HG02623 (cell line): ENCODE measurements around the gene RASA2.
"Not testable (repeated sequence)": the region's sequence is repeated elsewhere in the genome, so short reads cannot be mapped to it uniquely, and the experiment has no call there.

Experiments used
- ATAC-seq: cut with Tn5 transposase; IDR thresholded peaks from one replicate; pipeline ENCODE4 v1.9.1; 2021; ENCODE audit warnings: moderate library complexity; ENCODE audit not compliant: unreplicated experiment

The RASA2 gene

GRCh38 chr3:141575879-141576743 lies 89.3 kb downstream of the RASA2 start:
- no peak for ATAC-seq

- no peak for ATAC-seq
Observed at GRCh38 chr3:141576744-141577052, 89.9 kb downstream of the RASA2 start.

DNA sequence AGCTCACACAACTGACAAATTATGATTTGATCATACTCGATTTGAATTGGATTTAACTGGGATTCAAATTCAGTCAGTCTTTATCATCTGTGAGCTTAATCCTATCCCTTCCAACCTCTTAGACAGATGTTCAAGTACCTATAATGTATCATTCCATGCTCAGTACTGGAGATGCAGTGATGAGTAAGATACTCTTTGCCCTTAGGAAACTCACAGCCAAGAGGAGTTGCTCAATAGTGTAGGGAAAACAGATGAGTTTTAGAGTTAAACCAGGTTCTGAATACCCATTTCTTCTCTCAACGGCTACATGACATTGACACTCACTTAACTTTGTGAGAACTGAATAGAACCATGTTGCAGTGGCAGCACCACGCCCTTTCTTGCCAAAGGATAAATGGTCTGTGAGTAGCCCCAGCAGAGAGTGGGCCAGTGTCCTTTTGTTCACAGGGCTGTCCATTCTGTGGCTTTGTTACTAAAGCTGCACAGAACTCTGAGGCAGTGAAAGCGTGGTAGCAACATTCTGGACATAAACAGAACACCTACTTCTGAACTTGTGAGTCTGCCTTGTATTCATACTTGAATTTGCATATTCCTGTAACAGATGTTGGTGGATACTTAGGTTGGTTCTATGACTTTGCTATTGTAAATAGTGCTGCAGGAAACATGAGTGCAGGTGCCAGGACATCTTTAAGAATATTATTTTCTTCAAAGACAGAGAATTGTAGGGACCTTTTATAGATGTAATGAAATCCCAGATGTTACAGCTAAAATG lies 91.6 kb downstream of the RASA2 start:
- no peak for ATAC-seq

GRCh38 chr3:141594357-141594756 lies 107.5 kb downstream of the RASA2 start:
- no peak for ATAC-seq

DNA sequence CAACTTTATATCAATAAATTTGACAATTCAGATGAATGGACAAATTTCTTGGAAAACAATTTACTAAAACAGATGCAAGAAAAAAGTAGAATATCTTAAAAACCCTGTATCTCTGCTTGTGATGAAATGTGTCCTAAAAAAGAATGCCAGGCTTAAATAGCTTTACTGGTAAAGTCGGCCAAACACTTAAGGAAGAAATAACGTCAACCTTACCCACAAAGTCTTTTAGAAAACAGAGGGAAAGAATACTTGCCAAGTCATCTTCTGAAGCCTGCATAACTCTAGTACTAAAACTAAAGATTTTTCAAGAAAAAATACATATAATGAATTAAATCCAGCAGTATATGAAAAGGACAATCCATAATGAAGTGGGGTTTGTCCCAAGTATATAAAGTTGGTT lies 111.1 kb downstream of the RASA2 start:
- ATAC-seq: no peak

DNA sequence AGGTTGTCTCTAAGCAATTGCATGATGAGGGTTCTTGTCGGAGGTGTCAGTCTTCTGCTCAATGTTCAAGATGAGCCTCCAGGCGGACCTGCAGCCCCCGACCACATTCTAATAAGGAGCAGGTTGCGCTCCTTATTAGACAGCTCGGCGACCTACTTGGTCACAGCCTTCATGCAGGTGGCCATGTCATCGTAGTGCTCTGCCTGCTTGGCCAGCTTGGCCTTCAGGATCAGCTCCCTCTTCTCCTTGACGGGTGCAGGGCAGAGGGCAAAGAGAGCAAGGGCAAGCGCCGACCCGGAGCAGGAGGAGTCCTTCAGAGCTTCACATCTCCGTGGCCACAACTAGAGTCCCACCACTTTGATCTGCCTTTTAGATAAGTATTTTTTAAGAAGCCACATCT lies 113.5 kb downstream of the RASA2 start:
- no peak for ATAC-seq

GRCh38 chr3:141602706-141603105 lies 115.9 kb downstream of the RASA2 start:
- ATAC-seq: no peak

DNA sequence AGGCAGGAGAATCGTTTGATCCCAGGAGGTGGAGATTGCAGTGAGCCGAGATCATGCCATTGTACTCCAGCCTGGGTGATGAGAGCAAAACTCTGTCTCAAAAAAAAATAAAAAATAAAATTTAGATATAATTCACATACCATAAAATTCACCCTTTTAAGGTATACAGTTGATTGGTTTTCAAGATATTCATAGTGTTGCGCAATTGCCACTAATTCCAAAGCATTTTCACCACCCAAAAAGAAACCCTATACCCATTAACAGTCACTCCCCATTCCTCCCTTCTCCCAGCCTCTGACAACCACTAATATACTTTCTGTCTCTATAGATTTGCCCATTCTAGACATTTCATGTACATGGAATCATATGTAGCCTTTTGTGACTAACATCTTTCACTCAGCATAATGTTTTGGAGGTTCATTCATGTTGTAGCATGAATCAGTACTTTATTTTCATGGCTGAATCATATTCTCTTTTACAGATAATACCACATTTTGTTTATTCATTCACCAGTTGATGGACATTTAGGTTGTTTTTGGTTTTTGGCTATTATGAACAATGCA lies 116.7 kb downstream of the RASA2 start:
- no peak for ATAC-seq

GRCh38 chr3:141605883-141606282 lies 119.1 kb downstream of the RASA2 start:
- ATAC-seq: no peak

DNA sequence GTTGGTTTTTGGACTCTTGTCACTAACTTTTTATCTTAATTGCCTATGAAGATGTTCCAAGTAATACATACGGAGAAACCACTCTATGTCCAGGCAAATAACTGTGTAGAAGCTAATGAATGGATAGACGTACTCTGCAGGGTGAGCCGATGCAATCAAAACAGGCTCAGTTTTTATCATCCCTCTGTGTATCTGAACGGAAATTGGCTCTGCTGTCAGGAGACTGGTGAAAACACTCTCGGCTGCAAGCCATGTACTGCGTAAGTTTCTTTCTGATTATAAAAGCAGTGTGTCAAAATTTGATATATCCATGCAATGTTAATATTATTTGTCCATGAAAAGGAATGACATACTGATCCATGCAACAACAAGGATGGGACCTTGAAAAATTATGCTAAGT lies 121.6 kb downstream of the RASA2 start:
- ATAC-seq: no peak

DNA sequence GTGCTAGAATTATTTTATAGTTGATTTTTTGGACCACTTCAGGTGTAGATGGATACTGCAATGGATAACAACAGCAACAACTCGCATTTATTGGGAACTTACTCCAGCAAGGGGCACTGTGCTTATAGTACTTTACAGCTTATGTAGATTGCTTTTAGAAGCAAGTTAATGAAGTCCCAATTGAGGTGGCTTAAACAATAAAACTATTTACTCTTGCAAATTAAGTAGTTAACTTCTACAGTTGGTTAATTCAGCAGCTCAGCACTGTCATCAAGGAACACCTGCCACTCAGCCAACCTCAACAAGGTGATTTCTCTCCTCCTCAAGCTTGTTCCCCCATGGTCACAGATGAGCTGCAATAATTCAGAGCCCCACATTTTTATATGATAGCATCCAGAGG lies 124.1 kb downstream of the RASA2 start:
- no peak for ATAC-seq

DNA sequence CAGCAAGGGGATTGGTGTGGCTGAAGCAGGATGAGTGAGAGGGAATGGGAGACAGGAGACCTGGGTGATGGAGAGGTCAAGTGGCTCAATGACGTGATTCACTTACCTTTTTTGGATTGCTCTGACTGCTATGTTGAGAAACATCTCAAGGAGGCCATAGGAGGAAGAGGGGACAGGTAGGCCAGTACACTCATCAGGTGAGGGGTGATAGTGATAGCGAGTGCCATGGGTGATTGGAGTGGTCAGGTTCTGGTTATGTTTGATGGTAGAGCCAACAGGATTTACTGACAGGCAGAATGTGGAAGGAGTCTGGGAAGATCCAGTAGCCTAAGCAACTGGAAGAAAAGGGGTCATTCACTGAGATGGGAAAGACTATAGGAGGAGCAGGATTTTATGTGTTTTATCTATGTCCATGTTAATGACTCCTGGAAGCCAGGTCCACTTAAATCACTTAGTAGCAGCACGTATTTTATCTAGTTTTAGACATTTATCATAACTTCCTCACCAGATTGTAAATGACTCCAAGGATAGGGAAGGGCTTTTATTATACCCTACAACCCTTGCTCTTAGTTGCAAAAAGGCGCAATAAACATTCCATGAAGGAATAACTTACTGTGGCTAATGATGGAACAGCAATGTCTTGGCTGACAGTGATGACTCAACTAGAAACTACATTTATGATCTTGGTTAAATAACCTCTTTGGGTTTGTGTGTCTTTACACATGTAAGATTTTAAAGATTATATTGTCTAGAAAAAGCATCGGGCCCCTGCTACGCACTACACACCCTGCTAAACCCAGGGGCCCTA lies 131.5 kb downstream of the RASA2 start:
- no peak for ATAC-seq

DNA sequence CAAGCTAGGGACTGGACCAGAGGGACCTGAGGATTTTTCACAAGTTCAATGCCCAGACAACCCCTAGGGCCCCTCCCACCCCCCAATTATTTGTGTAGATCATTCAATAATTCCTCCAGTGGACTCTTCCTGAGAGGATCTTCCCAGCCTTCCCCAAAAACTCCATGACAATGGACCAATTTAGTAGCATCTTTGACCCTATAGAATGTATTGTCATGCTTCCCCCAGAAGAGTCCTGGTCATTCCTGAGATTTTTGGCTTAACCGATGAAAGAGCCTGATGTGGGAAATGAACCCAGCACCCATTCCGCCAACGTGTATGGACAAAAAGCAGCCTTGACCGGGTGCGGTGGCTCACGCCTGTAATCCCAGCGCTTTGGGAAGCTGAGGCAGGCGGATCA lies 132.1 kb downstream of the RASA2 start:
- no peak for ATAC-seq

GRCh38 chr3:141619450-141619849 lies 132.6 kb downstream of the RASA2 start:
- no peak for ATAC-seq

GRCh38 chr3:141623691-141624090 lies 136.9 kb downstream of the RASA2 start:
- ATAC-seq: no peak

- no peak for ATAC-seq
Observed at GRCh38 chr3:141625506-141625905, 138.7 kb downstream of the RASA2 start.

DNA sequence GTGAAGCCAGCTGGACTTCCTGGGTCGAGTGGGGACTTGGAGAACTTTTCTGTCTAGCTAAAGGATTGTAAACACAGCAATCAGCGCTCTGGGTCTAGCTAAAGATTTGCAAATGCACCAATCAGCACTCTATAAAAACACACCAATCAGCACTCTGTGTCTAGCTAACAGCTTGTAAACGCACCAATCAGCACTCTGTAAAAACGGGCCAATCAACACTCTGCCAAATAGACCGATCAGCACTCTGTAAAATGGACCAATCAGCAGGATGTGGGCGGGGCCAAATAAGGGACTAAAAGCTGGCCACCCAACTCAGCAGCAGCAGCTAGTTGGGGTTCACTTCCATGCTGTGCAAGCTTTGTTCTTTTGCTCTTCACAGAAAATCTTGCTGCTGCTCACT lies 141.5 kb downstream of the RASA2 start:
- ATAC-seq: not testable (repeated sequence)

- ATAC-seq: not testable (repeated sequence)
Observed at GRCh38 chr3:141628868-141629441, 142.1 kb downstream of the RASA2 start.

DNA sequence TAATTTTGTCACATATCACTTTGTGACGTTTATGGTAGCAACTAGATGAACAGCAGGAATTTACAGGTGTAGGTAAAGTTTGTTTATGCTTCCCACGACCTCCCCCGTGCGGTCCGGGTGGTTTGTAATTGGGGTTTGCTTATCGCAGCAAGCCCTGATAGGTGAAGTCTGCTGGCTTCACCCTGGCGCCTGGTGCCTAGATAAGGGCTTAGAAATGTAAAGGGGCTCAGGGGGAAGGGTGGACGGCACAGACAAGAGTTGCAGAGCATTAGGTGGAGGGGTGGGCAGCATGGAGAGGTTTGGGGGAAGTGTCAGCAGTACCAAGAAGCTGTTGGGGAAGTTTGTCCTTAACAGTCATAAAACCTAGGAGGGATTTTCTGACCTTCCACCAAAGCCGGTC lies 143.1 kb downstream of the RASA2 start:
- no peak for ATAC-seq

DNA sequence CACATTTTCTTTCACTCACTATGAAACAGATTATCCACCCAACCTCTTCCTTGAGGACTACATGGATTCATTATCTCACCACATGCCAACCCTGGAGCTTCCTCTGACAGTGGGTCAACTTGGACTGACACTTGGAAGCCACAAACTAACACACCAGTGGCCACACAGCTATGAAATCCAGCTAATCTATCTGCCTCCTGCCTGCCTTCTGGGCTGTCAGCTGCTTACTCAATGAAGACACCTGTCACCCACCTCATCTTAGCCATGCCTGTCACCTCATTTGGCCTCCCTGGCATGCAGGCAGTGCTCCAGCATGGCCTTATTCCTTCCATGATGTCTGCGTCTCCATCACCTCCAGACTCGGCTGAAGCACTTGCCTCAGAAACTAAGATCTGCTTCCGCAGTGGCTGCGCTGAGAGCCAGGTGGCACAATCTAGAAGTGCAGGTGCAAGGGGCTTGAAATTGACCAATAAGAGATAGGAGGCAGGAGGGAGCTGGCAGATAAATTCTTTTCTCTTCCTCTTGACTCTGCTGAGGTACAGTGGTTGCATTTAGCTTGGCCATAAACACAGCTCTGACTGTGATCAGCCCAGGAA lies 146.1 kb downstream of the RASA2 start:
- no peak for ATAC-seq

DNA sequence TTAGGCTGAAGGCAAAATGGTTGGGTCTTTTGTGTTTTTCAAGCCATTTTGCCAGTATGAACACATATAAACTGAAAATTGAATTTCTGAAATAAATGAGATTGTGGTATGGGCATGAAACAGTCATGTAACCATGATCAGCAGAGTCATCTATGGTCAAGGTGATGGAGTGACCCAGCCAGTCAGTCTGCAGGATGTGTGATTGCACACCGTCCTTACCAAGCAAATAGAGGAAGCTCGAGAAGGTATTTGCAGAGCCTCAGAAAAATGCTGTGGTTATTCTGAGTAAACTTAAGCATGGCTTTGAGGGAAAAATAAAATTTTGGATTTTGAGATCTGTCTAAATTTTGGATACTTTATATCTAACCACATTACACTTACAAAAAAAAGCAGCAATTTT lies 155.4 kb downstream of the RASA2 start:
- no peak for ATAC-seq
